ENCODE data around the gene RAB3A.

DNA sequence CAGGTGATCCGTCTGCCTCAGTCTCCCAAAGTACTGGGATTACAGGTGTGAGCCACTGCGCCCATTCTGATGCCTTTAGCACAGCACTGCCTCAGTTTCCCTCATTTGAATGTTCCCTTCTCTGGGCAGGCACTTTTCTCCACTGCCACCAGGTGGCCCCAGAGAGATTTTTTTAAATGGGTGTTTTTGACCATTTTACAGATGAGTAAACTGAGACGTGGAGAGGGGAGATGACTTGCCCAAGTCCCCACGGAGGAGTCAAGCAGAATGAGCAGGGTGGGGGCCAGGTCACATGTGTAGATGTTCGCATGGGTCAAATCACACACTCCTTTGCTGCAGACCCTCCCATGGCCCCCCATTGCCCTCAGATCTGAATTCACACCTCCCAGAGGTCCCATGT, 25.6 kb upstream of the RAB3A start:
- TF ChIP-seq EZH2 (IDR thresholded peaks at IDR 0.05; ENCODE audit: borderline replicate concordance, low read length): no peak
- TF ChIP-seq, protein P1, sequence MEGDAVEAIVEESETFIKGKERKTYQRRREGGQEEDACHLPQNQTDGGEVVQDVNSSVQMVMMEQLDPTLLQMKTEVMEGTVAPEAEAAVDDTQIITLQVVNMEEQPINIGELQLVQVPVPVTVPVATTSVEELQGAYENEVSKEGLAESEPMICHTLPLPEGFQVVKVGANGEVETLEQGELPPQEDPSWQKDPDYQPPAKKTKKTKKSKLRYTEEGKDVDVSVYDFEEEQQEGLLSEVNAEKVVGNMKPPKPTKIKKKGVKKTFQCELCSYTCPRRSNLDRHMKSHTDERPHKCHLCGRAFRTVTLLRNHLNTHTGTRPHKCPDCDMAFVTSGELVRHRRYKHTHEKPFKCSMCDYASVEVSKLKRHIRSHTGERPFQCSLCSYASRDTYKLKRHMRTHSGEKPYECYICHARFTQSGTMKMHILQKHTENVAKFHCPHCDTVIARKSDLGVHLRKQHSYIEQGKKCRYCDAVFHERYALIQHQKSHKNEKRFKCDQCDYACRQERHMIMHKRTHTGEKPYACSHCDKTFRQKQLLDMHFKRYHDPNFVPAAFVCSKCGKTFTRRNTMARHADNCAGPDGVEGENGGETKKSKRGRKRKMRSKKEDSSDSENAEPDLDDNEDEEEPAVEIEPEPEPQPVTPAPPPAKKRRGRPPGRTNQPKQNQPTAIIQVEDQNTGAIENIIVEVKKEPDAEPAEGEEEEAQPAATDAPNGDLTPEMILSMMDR (conservative IDR thresholded peaks at IDR 0.05 in 1 of 2, IDR thresholded peaks at IDR 0.05 in 1 of 2; ENCODE audit: extremely low read depth in 1 of 2, insufficient read depth in 1 of 2, low read depth in 1 of 2, low read length in 2 of 2): peak; percentile 41 to 43
